GDM1 (cell line): ENCODE measurements around the gene ZBED4.

ENCODE experiments used
- DNase-seq: peaks from one replicate; lab custom pipeline; 2025; lab: John Stamatoyannopoulos, UW

The ZBED4 gene

DNA sequence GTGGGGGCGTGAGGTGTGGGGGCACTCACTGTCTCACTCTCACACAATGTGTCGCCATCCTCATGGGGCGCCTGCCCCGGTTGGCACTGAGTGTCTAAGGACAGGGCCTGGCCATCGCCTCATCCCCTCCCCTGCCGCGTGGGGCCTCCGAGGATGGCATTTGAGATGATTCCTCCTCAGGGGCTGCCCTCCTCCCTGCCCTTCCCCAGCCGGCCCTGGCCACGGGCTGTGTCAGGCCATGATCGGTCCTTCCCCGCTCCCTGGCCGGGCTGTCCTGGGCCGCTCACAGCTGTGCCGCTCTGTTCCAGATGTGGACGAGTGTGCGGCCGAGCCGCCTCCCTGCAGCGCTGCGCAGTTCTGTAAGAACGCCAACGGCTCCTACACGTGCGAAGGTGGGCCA lies 69.3 kb downstream of the ZBED4 start:
- no peak for DNase-seq

DNA sequence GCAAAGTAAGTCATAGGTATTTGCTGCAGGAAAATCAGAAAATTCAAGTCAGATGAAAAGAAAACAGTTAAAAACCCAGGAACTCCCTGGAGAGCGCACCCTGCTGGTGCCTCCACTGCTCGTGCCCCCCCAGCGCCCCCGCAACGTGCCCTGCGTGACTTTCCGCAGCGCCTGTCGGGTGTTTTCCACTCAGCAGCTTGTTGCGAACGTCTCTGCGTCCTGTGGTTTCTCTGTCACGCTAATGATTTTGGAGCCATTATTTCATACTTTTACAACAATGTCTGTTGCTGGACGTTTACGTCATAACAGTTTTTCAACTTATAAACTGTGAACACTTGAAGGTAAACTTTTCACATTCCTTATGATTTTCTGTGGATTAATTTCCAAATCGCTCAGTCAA lies 69.8 kb downstream of the ZBED4 start:
- no peak for DNase-seq

DNA sequence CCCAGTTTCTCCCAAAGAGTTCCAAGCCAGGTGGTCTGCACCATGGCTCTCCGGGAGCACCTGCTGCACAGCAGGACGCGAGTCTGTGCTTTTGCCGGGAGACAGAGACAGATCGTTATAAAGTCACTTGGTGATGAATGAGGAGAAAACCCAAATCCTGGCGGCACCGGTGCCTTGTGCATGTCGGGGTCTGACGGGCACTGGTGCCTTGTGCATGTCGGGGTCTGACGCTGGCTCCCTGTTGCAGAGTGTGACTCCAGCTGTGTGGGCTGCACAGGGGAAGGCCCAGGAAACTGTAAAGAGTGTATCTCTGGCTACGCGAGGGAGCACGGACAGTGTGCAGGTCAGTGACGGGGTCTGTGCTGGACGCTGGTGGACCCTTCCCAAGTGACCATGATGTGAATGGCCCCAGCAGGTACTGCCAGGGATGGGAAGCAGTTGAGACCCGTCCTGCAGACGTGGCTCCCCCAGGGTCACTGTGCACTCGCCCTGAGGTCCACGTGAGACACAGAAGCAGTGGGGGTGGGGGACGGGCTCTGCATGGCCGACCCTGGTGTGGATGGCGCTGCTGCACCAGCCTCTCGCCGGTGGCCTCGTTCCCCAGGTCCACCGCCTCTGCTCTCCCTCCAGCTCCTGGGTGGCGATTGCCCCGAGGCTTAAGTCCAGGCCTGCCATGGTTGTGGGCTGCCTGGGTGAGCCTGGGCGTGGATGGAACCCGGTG lies 70.6 kb downstream of the ZBED4 start:
- no peak for DNase-seq

DNA sequence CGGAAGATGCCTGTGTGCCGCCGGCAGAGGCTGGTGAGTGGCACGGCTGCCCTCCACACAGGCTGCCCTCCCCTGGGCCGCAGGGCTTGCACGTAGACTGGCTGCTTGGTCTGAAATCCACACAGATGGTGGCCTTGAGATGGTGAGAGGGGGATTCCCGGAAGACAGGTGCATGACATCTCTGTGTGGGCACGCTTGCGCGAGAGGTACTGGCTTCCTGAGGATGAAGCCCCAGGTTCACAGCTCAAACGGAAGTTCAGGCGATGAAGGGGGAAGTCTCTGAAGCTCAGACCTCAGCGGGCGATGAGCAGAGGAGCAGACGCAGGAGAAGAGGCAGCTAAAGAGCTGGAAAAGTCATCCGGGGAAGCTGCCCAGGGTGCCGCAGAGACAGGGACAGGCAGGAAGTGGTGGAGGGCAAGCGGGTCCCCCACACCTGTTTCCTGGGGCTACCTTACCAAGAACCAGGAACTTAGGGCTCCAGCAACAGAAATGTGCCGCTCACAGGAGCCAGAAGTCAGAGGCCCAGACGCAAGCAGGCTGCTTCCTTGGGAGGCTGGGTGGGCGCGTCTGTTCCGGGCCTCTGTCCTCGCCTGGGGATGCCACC lies 72.0 kb downstream of the ZBED4 start:
- DNase-seq, result peak; percentile 63

DNA sequence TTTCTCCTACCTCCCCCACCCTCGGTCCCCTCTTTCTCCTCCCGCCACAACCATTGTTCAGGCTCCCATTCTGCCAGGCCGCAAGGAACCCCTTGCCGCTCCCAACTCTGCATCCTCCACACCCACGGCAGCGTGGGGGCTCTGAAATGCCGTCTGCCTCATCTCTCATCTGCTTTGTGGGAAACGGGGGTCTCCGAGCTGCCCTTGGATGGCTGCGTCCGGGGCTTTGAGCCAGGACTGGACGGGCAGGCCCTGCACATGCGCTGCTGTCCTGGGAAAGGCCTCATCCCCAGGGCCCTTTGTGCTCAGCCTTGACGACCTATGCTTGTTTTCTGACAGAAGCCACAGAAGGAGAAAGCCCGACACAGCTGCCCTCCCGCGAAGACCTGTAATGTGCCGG lies 73.3 kb downstream of the ZBED4 start:
- no peak for DNase-seq

DNA sequence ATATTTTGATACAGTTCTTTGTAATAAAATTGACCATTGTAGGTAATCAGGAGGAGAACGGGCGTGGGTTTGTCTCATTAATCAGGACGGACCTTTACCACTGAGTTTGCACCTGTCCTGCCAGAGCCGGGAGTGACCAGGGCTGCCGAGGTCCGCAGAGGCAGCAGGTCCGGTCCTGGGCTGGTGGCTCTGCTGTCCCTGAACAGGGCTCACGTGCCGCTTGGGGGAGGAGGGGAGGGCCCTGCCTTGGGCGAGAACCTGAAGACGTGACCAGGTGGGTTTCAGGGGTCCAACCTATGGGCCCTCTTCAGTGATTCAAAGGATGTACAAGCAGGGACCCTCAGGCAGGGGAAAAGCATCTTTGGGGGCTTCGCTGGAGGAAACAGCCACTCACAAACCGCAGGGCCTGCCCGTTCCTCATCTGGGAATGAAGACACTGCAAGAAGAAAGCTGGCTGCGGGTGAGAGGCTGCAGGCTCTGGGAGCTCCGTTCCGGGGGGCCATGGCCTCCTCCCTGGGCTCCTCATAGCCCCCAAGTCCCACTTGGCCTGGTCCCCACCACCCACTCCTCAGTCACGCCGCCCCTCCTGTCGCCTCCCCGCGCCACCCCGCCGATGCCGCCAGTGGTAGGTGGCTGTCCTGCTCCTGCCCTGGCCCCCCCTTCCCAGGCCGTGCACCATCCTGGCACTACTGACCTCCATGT lies 74.0 kb downstream of the ZBED4 start:
- DNase-seq, result no peak

DNA sequence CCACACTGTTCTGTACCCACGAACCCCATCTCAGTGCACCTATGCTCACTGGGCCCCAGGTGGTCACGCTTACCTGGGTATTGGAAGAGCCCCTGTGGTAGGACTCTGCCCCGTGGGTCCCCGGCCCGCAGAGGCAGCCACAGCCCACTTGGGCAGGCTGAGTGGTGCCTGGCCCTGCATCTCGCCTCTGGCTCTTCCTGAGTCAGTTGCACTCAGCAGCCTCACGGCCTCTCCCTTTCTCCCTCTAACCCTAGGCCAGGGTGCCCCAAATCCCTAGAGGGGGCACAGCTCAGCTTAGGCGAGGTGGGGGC lies 74.5 kb downstream of the ZBED4 start:
- no peak for DNase-seq

DNA sequence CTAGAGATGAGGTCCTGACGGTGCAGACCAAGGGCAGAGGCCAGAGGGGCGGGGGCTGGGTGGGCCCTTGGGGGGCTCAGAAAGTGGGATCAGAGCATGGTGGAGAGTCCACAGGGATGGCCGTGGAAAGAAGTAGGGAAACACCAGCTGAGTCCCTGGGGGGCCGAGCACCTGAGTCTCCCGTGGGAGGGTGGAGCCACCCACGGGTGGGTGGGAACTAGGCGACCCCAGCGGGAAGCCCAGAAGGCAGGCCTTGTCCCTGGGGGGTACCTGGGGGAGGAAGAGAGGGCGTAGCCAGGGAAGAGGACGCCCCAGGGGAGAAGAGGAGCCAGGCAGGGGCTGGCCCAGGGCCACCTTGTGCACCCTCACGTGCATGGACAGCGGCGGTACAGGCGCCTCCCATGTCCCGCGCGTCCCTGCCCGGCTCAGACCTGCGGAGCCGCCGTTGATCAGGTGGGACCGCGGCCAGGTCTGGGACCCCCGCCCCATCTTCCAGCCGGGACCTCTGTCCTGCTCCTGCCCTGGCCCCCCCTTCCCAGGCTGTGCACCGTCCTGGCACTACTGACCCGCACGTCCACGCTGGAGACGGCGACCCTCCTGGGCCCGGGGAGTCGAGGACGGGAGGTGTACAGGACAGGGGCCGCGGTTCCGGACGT lies 75.0 kb downstream of the ZBED4 start:
- DNase-seq, result no peak

DNA sequence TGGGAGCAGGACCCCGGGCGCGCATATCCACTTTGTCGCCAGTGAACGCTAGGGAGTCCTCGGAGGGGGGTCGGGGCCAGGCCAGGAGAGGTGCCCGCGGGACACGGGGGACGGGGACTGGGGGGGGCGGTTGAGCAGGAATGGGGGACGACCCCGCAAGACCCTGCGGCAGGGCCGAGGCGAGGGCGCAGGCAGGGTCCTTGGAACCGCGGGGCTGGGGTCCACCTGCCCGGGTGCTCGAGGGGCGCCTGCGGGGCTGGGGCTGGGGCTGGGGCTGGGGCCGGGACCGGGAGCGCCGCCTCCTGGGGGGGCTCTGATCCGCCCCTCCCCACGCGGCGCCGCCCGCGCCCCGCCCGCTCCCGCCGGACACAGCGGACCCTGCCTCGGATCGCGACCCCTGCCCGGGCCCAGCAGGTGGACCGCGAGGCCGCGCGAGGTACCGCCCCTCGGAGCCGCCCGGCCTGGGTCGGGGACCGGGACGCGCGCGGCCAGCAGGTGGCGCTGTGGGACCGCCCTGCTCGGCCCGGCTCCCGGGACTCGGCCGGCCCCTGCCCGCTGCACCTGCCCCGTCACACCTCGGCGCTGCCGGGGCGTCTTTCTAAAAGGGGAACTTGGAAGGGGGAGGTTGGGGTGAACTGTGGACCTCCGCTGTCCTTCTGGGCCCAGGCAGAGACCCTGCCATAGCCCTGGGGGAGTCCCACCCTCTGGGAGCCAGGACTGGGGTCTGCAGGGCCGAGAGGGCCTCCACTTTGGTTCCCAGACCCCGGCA lies 75.8 kb downstream of the ZBED4 start:
- peak; percentile 65 for DNase-seq

DNA sequence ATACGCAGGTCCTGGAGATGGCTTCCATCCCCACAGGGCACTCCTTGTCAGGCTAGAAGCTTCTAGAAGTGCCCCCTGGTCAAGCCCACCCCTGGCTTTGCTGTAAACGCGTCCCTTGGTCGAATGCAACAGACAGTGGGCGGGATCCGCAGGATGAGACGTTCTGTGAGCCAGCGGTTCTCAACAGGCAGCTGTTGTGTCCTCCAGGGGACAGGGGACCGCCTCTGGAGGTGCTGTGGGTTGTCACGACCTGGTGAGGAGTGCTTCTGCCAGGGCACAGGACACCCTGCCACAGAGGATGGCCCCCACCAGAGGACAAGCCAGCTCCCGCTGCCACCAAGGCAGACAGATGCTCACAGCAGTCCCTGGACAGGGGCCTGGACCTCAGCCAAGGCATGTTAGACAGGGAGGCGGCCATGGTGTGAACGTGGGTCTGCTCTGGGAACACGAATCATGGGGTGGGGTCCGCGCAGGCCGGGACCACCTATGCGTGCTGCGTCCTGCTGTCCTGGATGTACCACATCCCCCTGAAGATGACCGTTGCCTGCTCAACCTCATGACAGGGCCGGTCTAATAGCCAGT lies 76.4 kb downstream of the ZBED4 start:
- no peak for DNase-seq

DNA sequence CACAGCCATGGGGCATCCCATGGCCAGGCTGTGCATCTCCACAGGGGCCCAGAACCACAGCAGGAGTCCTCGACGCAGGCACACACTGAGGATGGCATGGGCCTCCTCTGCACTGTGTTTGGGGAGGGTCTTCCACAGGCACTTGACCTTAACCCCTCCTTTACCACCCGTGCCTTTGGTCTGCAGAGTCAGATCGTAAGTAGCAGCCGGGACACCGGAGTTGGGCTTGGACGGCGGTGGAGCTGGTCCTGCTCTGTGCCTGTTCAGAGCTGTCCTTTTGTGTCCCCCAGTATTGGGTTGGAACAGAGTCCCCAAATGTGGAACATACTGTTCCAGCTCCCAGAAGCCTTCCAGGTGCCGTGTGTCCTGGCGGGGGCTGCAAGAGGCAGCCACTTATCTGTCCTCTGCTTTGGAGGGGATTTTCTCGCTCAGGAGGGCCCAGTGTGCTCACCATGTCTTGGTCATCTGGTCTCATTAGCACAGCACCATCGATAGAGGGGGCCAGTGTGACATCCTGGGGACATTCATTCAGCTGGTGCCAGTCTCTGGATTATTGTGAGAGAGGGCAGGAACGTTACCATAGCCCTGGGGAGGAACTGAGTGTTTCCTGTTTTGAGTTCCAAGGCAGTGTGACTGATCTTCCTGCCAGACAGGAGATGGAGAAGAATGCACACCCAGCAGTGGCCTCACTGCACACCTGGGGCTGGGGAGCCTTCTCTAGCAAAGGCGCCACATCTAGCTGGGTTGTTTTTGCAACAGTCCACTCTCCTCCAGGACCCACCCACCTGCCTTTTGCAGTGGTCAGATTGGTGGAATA lies 77.2 kb downstream of the ZBED4 start:
- DNase-seq, result peak; percentile 85

DNA sequence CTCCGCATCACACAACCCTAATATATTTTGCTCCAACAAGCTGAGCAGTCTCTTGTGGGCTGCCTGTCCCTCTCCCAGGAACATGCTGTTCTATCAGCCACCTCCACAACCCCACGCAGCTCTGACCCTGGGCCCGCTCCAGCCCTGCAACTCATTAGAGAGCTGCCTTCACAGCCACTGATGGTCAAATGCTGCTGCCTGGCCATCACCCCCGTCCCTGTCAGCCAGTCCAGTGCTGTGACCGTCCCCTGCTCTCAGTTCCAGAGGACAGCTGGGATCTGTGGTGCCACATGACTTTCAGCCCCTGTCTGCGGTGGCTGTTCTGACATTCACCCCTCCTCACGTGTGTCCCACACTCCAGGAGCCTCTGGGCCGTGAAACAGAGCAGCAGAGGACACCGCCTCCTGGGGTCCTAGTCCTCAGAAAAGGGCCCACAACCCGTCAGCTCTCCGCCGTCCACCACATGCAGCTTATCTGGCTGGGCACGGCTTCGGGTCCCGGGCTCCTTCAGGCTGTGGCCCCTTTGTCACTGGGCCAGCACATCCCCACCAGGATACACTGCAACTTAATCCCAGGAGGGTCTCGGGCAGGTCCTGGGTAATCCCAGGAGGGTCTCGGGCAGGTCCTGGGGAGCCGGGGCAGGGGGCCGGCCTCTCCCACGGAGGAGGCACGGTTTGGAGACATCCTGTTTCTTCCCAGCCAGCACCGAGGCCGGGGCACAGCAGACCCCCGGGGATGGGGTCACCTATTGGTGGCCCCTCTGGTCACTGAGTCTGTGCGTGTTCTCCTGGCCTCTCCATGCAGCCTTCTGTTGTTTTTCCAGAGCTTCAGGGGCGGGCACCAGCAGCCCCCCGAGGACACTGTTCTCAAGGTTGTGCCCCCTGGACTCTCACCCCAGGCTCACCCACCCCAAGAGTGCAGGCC lies 79.9 kb downstream of the ZBED4 start:
- no peak for DNase-seq

DNA sequence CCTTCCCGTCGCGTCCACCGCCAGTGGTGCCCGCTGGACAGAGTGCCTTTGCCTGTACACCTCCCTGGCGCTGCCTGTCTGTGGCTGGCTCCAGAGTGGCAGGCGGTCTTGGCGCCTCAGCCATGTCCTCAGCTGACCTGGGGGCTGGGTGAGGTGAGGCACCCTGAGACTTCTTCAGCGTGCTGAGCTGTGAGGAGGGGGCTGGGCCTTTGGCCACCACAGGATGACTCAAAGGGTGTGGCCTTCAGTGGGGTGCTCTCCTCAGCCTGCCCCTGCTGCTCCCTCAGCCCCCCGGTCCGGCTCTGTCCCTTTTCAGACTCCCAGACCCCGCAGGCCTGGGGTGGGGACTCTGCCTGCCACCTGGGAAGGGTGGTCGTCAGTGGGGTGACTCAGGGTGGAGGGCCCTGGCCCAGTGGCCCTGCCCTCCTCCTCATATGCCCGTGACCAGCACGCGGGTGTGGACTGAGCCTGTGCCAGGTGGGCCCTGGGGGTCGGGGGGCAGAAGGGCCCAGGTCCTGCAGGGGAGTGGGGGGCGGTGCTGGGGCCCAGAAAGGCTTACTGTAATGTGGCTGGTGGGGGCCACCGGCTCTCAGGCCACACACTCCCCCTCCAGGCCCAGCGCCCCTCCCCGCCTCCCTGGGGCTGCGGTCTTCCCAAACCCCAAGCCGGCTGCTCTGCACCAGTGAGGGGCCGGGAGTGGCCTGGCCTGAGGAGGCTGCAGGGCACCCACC lies 80.7 kb downstream of the ZBED4 start:
- DNase-seq, result peak; percentile 26

DNA sequence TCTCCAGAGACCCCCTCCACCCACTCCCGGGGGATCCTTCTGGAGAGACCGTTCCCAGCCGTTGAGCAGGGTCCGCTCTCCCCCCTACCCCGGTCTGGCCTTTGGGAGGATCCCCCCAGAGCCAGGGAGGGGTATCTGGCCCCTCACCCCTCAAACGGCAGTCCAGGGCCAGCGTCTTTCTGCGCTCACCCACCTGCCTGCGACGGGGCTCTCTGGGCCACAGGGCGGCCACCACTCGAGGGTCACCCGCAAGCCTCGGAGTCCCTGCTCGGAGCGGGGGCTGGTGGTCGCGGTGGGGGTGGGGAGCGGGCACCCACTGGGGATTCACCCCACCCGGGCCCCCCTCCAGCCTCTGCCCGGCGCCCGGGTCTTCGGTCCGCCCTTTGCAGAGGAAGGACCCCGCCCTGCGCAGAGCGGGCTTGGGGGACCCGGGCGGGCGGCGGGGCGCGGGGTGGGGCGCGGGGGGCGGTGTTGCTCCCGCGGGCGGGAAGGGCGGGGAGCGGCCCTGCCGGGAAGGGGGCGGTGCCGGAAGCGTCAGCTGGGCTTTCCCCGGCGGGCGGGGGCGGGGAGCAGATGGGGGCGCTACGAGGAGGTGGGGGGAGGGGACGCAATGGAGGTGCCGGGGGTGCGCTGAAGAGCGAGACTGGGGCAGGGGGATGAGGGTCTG lies 81.4 kb downstream of the ZBED4 start:
- DNase-seq, result peak; percentile 77

DNA sequence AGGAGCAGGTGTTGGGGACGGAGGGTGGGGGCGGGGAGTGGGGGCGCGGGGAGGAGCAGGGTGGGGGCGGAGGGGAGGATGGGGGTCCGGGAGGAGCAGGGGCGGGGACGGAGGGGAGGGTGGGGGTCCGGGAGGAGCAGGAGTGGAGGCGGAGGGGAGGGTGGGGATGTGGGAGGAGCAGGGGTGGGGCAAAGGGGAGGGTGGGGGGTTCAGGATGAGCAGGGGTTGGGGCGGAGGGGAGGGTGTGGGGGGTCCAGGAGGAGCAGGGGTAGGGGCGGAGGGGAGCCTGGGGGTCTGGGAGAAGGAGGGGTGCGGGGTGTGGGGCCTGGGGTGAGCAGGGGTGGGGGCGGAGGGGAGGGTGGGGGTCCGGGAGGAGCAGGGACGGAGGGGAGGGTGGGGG lies 81.9 kb downstream of the ZBED4 start:
- peak; percentile 64 for DNase-seq

DNA sequence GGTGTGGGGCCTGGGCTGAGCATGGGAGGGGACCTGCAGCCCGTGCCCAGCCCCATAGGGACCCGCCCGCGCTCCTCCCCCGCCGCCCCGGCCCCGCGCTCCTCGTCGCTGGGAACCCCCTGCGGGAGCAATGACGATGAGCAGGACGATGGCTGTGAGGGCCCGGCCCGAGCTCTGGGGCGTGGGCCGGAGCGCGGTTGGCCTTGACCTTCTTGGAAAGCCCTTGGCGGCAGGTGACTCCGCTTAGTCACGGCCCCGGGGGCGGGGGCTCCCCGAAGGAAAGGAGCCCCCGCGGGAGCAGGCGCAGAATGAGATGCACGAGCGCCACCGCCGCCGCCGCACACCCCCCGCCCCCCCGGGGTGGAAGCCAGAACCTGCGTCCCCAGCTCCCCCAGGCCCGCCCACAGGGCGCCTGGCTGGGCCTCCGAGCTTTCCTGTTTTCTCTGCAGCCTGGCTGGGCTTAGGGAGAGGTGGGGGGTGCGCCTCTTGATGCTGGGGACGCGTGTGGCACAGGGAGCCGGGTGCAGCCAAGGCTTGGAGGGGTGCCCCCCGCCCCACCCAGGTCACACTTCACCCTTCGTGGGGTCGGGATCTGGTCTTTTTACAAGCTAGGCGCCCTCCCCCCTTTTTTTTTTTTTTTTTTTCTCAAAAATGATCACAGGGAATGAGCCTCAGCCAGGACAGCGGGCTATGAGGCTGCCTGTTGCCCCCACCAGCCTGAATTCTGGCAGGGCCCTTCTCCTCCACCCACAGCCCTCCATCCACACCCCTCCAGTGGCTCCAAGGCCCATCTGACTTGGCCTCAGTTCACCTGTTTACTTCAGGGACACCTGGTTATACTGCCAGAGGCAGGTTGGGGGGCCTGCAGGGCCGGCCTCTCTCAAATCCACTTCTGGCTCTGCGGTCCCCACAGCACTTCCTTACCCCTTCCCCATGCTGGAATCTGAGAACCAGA lies 82.7 kb downstream of the ZBED4 start:
- peak; percentile 91 for DNase-seq

DNA sequence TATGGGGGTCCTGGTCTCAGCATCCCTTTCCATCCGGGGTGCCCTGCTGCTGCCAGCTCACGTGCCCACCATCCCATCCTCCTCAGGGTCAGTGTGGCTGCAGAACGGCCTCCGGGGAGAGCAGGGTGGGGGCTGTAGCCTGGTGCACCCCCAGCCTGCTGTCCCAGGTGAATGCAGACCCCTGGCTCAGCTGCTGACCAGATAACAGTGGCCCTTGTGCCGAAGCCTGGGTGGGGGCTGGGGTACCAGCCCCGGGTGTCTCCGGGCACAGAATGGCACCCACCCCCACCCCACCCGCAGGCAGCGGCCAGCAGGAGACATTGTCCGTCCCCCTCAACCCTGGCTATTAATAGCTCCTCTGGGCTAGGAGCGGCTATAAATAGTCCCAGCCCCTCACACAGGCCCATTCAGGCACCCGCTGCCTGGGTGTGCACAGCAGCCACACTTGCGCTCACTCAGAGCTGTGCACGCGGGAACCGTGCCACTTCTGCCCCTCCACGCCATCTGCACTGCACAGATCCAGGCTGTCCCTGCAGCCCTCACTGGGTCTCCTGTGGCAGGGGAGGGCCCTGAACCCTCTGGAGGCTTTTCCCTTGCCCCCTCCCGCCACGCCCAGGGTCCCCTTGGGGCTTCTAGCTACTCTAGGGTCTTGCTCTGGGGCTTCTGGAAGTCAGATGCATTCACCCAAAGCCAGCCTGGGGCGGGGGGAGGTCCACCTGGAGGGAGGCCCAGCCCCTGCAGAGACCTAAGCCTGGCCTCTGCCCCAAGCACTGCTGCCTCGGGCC lies 83.5 kb downstream of the ZBED4 start:
- no peak for DNase-seq
